Parathyroid adenoma (tissue), 2 donors: ENCODE data around the gene GALNT18.

Source experiments
- H2AFZ ChIP-seq: fragments of 300-600 bp; sonication (generic); one replicate; pipeline ENCODE4 v1.7.0; 2017; ENCODE audit warnings: antibody characterized with exemption, mild to moderate bottlenecking
- H3K27ac ChIP-seq: fragments of 300-600 bp; sonication (generic); one replicate; pipeline ENCODE4 v1.7.0; 2017
- H3K27me3 ChIP-seq: fragments of 300-600 bp; sonication (generic); one replicate; pipeline ENCODE4 v1.7.0; 2017; ENCODE audit warnings: low read length; ENCODE audit not compliant: control insufficient read depth, insufficient read depth
- H3K36me3 ChIP-seq: fragments of 300-600 bp; sonication (generic); one replicate; pipeline ENCODE4 v1.7.0; 2017; ENCODE audit warnings: low read length; ENCODE audit not compliant: control insufficient read depth, insufficient read depth
- H3K4me1 ChIP-seq: fragments of 300-600 bp; sonication (generic); one replicate; pipeline ENCODE4 v1.7.0; 2017; ENCODE audit warnings: control low read depth
- H3K4me2 ChIP-seq: fragments of 300-600 bp; sonication (generic); one replicate; pipeline ENCODE4 v1.7.0; 2017; ENCODE audit warnings: low read length
- H3K4me3 ChIP-seq: fragments of 300-600 bp; sonication (generic); one replicate; pipeline ENCODE4 v1.7.0; 2017; ENCODE audit warnings: low read depth, low read length
- H3K79me2 ChIP-seq: fragments of 300-600 bp; sonication (generic); one replicate; pipeline ENCODE4 v1.7.0; 2017; ENCODE audit warnings: control low read depth
- H3K9ac ChIP-seq: fragments of 300-600 bp; sonication (generic); one replicate; pipeline ENCODE4 v1.7.0; 2017; ENCODE audit warnings: mild to moderate bottlenecking
- H3K9me3 ChIP-seq: fragments of 300-600 bp; sonication (generic); one replicate; pipeline ENCODE4 v1.7.0; 2017; ENCODE audit warnings: low read length; ENCODE audit not compliant: control insufficient read depth
- CTCF ChIP-seq: fragments of 300-600 bp; sonication (generic); IDR thresholded peaks from one replicate; pipeline ENCODE4 v1.7.0; 2017; ENCODE audit warnings: antibody characterized with exemption, mild to moderate bottlenecking
- donor health status: primary hyperparathyroidism.

Gene GALNT18

GRCh38 chr11:11661326-11662040 lies 39.7 kb upstream of the GALNT18 start:
- Histone ChIP-seq H3K9ac (no peak overlapping the region), H3K27me3 (no peaks in the 10 kb centered on the region), H3K36me3 (no peaks in the 10 kb centered on the region), H3K79me2 (no peaks in the 10 kb centered on the region), H3K4me1 (no peaks in the 10 kb centered on the region), H3K4me3 (no peak overlapping the region), H3K9me3 (no peaks in the 10 kb centered on the region), H2AFZ (no peak overlapping the region), H3K27ac (no peak overlapping the region), H3K4me2 (no peak overlapping the region)
- TF ChIP-seq CTCF: no peak

GRCh38 chr11:11660363-11660740 lies 38.5 kb upstream of the GALNT18 start:
- Histone ChIP-seq H3K27ac (no peak overlapping the region), H3K4me3 (no peak overlapping the region), H3K9me3 (no peaks in the 10 kb centered on the region), H3K36me3 (no peaks in the 10 kb centered on the region), H2AFZ (no peak overlapping the region), H3K4me2 (no peak overlapping the region), H3K9ac (no peak overlapping the region), H3K79me2 (no peaks in the 10 kb centered on the region), H3K4me1 (no peaks in the 10 kb centered on the region), H3K27me3 (no peaks in the 10 kb centered on the region)
- TF ChIP-seq CTCF: no peak

DNA sequence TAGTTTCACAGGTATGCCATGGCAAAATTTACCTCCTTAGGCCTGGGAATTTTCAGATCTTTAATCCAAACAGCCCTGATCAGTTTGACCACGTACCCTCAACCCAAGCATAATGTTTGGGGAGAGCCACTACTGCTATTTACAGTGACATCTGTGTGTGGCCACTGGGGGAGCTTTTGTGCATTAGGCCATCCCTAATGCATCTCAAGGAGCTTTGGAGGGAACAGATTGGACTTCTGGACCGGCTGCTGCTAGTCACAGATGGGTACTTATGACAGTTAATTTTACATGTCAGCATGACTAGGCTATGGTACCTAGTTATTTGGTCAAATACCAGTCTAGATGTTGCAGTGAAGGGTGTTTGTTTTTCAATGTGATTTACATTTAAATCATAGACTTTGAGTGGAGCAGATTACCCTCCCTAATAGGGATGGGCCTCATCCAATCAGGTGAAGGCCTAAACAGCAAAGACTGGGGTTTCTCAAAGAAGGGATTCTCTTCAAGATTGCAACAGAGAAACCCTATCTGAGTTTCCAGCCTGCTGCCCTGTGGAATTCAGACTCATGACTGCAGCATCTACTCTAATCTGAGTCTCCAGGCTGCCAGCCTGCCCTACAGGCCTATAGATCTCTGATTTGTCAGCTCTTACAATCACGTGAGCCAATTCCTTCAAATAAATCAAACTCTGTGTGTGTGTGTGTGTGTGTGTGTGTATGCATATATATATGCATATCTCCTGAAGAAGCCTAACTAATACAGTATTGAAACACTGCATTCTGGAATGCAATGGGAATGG lies 38.0 kb upstream of the GALNT18 start:
- Histone ChIP-seq H3K4me3 (no peak overlapping the region), H3K4me2 (no peak overlapping the region), H3K27ac (no peak overlapping the region), H3K79me2 (no peaks in the 10 kb centered on the region), H3K4me1 (no peaks in the 10 kb centered on the region), H3K9me3 (no peaks in the 10 kb centered on the region), H2AFZ (no peak overlapping the region), H3K9ac (no peak overlapping the region), H3K27me3 (no peaks in the 10 kb centered on the region), H3K36me3 (no peaks in the 10 kb centered on the region)
- TF ChIP-seq CTCF: no peak

GRCh38 chr11:11657218-11657955 lies 35.6 kb upstream of the GALNT18 start:
- no peaks in the 10 kb centered on the region for H3K27me3 ChIP-seq

More at GRCh38 chr11:11657218-11657955, 35.6 kb upstream of the GALNT18 start:
- Histone ChIP-seq H3K4me2 (no peak overlapping the region), H3K27ac (no peak overlapping the region), H2AFZ (no peak overlapping the region), H3K4me1 (no peaks in the 10 kb centered on the region), H3K79me2 (no peaks in the 10 kb centered on the region), H3K4me3 (no peak overlapping the region), H3K9ac (no peak overlapping the region), H3K36me3 (no peaks in the 10 kb centered on the region), H3K9me3 (no peaks in the 10 kb centered on the region)
- TF ChIP-seq CTCF: no peak
